MCF 10A (cell line): ENCODE results near the gene CCR9. TPM values are rescaled to one million over a fixed set of nuclear protein-coding genes. Genes with fewer than 3 reads are reported as not detected.

Experiments used
- BruUV-seq: library from RNA; stranded (reverse); fragments of 400-500 nt; replicated peaks from 2 replicates; lab custom pipeline; 2021; lab: Mats Ljungman, UMichigan
- CTCF ChIA-PET: fragments of 300-600 bp; sonication (Branson Sonifier 250); formaldehyde crosslinking; extraction: SDS; loops from one replicate; lab custom pipeline; 2021; ENCODE audit warnings: antibody characterized with exemption, inconsistent platforms; lab: Yijun Ruan, JAX
- POLR2A ChIA-PET: fragments of 300-600, 350-650 bp; sonication (Branson Sonifier 250); formaldehyde crosslinking; extraction: SDS; loops from one replicate; lab custom pipeline; 2020; ENCODE audit warnings: antibody characterized with exemption, inconsistent platforms; lab: Yijun Ruan, JAX
- DNase-seq: peaks from one replicate; pipeline ENCODE4 v3.0.0-alpha.2; 2018; ENCODE audit not compliant: unreplicated experiment
- H3K27ac Mint-ChIP-seq: one replicate; pipeline ENCODE4 v1.8.0; 2022; ENCODE audit warnings: mild to moderate bottlenecking, low read depth, mixed read lengths; ENCODE audit not compliant: unreplicated experiment
- H3K27me3 Mint-ChIP-seq: one replicate; pipeline ENCODE4 v1.8.0; 2022; ENCODE audit warnings: mixed read lengths; ENCODE audit not compliant: insufficient read depth, unreplicated experiment
- H3K36me3 Mint-ChIP-seq: one replicate; pipeline ENCODE4 v1.8.0; 2022; ENCODE audit warnings: mild to moderate bottlenecking, moderate library complexity, mixed read lengths; ENCODE audit not compliant: insufficient read depth, unreplicated experiment
- H3K4me1 Mint-ChIP-seq: one replicate; pipeline ENCODE4 v1.8.0; 2022; ENCODE audit warnings: mixed read lengths; ENCODE audit not compliant: insufficient read depth, unreplicated experiment
- H3K4me3 Mint-ChIP-seq: one replicate; pipeline ENCODE4 v1.8.0; 2022; ENCODE audit warnings: mild to moderate bottlenecking, moderate library complexity, mixed read lengths; ENCODE audit not compliant: unreplicated experiment
- H3K9me3 Mint-ChIP-seq: one replicate; pipeline ENCODE4 v1.8.0; 2022; ENCODE audit warnings: mixed read lengths; ENCODE audit not compliant: unreplicated experiment
- intact Hi-C: fragments of 100-400 bp; cut with micrococcal nuclease; formaldehyde crosslinking; loops from 2 replicates; pipeline ENCODE4 v1.14.1; 2022
- total RNA-seq: library from RNA; stranded (reverse); gene quantifications from 2 replicates; pipeline ENCODE4 v1.2.3, GENCODE V29; 2022
- TF ChIP-seq, protein P1 (sequence below): fragments of 200-600 bp; IDR thresholded peaks from one replicate; pipeline ENCODE4 v1.8.0; 2022; ENCODE audit warnings: antibody characterized with exemption, mild to moderate bottlenecking; ENCODE audit not compliant: unreplicated experiment

CCR9 gene
- total RNA-seq, 1 experiment from 2014 or later, result not detected

DNA sequence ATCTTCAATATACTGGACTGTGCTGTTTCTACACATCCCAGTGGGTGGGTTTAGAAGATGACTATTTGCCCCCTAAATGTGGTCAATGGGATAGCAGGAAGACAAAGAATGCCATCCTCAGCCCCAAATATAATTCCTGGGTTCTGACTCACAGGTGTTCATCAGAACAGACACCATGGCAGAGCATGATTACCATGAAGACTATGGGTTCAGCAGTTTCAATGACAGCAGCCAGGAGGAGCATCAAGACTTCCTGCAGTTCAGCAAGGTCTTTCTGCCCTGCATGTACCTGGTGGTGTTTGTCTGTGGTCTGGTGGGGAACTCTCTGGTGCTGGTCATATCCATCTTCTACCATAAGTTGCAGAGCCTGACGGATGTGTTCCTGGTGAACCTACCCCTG, 60.0 kb downstream of the CCR9 start:
- intact Hi-C loops, result no loop called here
- no peaks in the 10 kb centered on the region for H3K4me1 Mint-ChIP-seq
- no TSS peak for BruUV-seq

GRCh38 chr3:45946875-45947274, 60.5 kb downstream of the CCR9 start:
- no TSS peak for BruUV-seq
- H3K36me3 Mint-ChIP-seq, result peaks cover 20% of the 10 kb centered on the region
- H3K4me3 Mint-ChIP-seq, result no peak overlapping the region
- POLR2A ChIA-PET, result interaction anchor here (1.0 kb wide), 1 partner anchor 8 kb away, joined by 4 read pairs; no protein-coding TSS in a partner anchor
- intact Hi-C loops, result no loop called here
- no peak for DNase-seq
- CTCF ChIA-PET, result interaction anchor here (0.6 to 2.2 kb wide), 5 partner anchors 8 to 431 kb away, joined by 3 to 8 read pairs (median 4); no protein-coding TSS in a partner anchor
- no peaks in the 10 kb centered on the region for H3K27me3 Mint-ChIP-seq
- no peaks in the 10 kb centered on the region for H3K9me3 Mint-ChIP-seq
- TF ChIP-seq, protein P1, sequence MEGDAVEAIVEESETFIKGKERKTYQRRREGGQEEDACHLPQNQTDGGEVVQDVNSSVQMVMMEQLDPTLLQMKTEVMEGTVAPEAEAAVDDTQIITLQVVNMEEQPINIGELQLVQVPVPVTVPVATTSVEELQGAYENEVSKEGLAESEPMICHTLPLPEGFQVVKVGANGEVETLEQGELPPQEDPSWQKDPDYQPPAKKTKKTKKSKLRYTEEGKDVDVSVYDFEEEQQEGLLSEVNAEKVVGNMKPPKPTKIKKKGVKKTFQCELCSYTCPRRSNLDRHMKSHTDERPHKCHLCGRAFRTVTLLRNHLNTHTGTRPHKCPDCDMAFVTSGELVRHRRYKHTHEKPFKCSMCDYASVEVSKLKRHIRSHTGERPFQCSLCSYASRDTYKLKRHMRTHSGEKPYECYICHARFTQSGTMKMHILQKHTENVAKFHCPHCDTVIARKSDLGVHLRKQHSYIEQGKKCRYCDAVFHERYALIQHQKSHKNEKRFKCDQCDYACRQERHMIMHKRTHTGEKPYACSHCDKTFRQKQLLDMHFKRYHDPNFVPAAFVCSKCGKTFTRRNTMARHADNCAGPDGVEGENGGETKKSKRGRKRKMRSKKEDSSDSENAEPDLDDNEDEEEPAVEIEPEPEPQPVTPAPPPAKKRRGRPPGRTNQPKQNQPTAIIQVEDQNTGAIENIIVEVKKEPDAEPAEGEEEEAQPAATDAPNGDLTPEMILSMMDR, result no peak
- no peaks in the 10 kb centered on the region for H3K4me1 Mint-ChIP-seq
- no peak overlapping the region for H3K27ac Mint-ChIP-seq

More for the DNA sequence above, 60.0 kb downstream of the CCR9 start:
- Mint-ChIP-seq H3K27ac (no peak overlapping the region), H3K27me3 (no peaks in the 10 kb centered on the region), H3K36me3 (peaks cover 16% of the 10 kb centered on the region), H3K9me3 (no peaks in the 10 kb centered on the region), H3K4me3 (no peak overlapping the region)
- CTCF ChIA-PET, result interaction anchor here (0.6 to 2.2 kb wide), 5 partner anchors 115 to 1069 kb away, joined by 3 to 8 read pairs (median 3); no protein-coding TSS in a partner anchor
- POLR2A ChIA-PET, result no interaction called here
- TF ChIP-seq, protein P1, result no peak
- DNase-seq, result no peak

DNA sequence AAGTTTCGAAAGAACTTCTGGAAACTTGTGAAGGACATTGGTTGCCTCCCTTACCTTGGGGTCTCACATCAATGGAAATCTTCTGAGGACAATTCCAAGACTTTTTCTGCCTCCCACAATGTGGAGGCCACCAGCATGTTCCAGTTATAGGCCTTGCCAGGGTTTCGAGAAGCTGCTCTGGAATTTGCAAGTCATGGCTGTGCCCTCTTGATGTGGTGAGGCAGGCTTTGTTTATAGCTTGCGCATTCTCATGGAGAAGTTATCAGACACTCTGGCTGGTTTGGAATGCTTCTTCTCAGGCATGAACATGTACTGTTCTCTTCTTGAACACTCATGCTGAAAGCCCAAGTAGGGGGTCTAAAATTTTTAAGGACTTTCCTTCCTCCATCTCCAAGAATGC, 61.0 kb downstream of the CCR9 start:
- Mint-ChIP-seq H3K36me3 (peaks cover 25% of the 10 kb centered on the region), H3K27ac (no peak overlapping the region), H3K27me3 (no peaks in the 10 kb centered on the region), H3K4me3 (no peak overlapping the region), H3K9me3 (no peaks in the 10 kb centered on the region), H3K4me1 (no peaks in the 10 kb centered on the region)
- ChIA-PET POLR2A (interaction anchor here (1.0 kb wide), 1 partner anchor 8 kb away, joined by 4 read pairs; no protein-coding TSS in a partner anchor), CTCF (interaction anchor here (0.6 to 2.1 kb wide), 4 partner anchors 9 to 431 kb away, joined by 3 to 7 read pairs (median 4); no protein-coding TSS in a partner anchor)
- no TSS peak for BruUV-seq
- intact Hi-C loops, result no loop called here
- TF ChIP-seq, protein P1, result no peak
- DNase-seq, result no peak

GRCh38 chr3:45948311-45948781, 62.0 kb downstream of the CCR9 start:
- Mint-ChIP-seq H3K4me1 (no peaks in the 10 kb centered on the region), H3K4me3 (no peak overlapping the region), H3K27ac (no peak overlapping the region), H3K36me3 (peaks cover 33% of the 10 kb centered on the region), H3K27me3 (no peaks in the 10 kb centered on the region), H3K9me3 (no peaks in the 10 kb centered on the region)
- ChIA-PET CTCF (interaction anchor here (1.0 to 2.1 kb wide), 2 partner anchors 9 to 131 kb away, joined by 4 to 7 read pairs; no protein-coding TSS in a partner anchor), POLR2A (interaction anchor here (0.7 kb wide), 1 partner anchor 413 kb away, joined by 4 read pairs; no protein-coding TSS in a partner anchor)
- DNase-seq, result no peak
- TF ChIP-seq, protein P1, result no peak
- intact Hi-C loops, result no loop called here
- no TSS peak for BruUV-seq
